NB4 (cell line): ENCODE data around the gene CXXC1.

ENCODE experiments used
- CTCF ChIP-seq: IDR thresholded peaks from one replicate; pipeline ENCODE4 v1.5.1; 2012; ENCODE audit warnings: low read depth, low read length
- MAX ChIP-seq: IDR thresholded peaks from 2 replicates; pipeline ENCODE4 v1.6.1; 2011; ENCODE audit warnings: low read depth, low read length
- MYC ChIP-seq: IDR thresholded peaks from 2 replicates; pipeline ENCODE4 v1.6.1; 2011; ENCODE audit warnings: low read depth, low read length

GRCh38 chr18:50275503-50276036 is 11.9 kb downstream of the CXXC1 start:
- no peak for TF ChIP-seq CTCF
- TF ChIP-seq MAX: no peak
- TF ChIP-seq MYC: no peak
